ENCODE data around the gene TTYH2.
"Not testable (repeated sequence)": the region's sequence is repeated elsewhere in the genome, so short reads cannot be mapped to it uniquely, and the experiment has no call there.

TTYH2 gene

DNA sequence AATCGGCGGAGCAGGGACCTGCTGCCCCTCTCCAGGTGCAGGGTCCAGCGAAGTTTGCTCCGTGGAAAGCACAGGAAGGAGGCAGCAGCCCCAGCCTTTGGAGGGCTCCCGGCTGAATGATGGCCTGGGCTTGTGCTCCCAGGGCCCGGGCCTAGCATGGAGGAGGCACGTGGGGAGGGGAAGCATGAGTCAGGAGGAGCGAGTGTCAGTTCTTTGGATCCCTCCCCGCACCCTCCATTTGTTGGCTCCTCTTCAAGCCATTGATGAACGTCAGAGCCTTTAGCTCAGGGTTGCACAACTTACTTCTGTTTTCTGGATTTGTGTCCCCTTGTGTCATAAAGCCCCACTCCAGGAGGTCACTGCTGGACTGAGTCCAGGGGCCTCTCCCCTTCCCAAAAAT is 25.8 kb downstream of the TTYH2 start:
- DNase-seq, result no peak

DNA sequence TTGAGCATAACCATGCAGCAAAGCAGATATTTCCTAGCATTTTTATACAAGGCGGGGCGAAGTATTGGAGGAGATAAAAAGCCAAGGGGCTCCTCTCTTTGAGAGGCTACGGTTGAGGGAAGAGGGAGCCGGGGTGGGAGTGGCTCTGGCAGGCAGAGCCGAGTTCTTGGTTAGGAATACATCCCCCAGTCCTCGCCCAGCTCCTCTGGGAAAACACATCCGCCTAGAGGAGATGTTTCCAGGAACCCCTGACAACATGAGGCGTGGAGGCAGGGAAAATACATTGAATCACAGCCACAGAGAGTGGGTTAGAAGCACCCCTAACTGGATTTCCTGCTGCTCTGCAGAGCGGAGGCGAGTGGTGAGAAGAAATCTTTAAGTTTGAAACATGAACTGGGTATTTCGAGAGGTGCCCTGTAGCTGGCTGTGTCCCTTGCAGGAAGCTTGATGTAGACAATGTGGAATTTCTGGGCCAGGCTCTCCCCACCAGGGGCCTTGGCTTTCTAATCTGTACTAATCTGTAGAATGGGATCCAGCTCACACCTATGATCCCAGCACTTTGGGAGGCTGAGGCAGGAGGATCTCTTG is 27.3 kb downstream of the TTYH2 start:
- no peak for DNase-seq

DNA sequence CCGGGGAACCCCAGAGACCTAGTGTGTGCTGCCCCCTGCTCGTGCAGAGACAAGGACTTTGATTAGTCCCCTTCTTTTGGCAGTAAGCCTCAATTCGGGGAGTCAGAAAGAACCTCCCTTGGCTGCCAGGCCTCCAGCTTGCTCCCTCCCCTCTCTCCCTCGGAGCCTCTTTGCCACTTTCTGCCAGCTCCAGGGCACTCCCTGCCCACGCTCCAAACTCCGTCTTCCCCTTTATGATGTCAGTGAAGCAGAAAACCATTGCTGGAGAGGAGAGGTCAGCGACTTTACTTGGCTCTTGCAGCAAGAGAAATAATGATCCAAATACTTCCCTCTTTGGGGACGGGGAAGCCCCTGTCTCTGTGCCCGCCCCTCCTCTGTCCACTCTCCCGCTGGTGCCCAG is 28.1 kb downstream of the TTYH2 start:
- DNase-seq, result no peak

DNA sequence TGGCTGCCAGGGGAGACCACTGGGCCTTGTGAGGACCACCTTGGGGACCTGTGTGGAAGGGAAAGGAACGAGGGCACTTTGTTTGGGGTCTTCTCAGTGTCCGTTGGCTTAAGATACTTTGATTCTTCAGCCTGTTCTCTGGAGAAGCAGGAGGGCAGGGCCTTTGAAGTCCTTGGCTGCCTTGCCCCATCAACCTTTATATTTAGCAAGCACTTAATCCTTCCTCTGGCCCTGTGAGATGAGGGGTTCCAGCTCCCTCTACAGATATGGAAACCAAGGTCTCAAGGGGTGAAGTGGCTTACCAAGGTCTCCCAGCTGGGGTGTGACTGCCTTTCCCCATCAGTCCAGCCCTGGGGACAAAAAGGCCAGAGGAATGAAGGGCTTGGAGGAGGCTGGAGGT is 28.5 kb downstream of the TTYH2 start:
- DNase-seq, result no peak

DNA sequence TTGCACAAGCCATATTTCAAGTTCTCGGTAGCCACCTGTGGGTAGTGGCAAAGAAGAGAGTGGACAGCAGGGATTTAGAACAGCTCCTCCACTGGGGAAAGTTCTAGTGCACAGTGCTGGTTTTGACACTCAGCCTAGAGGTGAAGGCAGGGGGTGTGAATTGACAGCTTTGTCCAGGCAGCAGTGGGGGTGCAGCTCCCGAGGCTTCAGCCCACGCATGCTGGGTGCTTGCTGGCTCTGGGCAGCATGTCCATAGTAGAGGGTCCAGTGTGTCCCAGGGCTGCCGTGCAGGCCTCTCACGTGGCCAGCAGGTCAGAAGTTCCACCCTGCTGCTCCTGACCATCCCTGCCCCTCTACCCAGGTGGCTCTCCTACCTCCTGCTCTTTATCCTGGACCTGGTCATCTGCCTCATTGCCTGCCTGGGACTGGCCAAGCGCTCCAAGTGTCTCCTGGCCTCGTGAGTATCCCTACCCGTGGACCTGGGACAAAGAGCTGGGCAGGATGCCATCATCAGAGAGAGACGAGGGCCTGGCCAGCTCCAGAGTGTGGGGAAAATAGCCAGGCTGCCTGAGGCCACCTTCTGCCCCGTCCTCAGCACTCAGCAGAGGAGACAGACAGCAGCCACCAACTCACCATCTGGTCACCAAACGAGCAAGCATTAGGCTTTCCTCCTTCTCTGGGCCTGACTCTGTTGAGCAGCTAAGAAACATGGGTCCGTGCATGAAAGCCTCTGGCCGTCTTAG is 29.8 kb downstream of the TTYH2 start:
- DNase-seq, result no peak

DNA sequence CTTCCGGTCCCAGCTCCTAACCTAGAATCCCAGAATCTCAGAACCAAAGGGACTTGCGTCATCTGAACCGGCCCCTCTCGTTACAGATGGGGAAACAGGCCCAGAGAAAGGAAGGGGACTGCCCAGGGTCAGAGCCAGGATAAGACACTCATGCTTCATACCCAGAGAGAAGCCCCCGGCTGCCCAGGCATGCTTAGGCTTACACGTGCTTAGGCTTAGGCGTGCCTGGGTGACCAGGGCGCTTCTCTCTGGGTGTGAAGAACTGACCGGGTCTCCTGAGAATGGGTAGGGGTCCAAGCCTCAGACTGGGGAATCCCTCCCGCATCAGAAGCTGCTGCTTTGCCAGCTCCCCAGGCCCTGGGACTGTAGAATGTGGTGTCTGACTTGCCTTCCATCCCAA is 30.8 kb downstream of the TTYH2 start:
- no peak for DNase-seq

DNA sequence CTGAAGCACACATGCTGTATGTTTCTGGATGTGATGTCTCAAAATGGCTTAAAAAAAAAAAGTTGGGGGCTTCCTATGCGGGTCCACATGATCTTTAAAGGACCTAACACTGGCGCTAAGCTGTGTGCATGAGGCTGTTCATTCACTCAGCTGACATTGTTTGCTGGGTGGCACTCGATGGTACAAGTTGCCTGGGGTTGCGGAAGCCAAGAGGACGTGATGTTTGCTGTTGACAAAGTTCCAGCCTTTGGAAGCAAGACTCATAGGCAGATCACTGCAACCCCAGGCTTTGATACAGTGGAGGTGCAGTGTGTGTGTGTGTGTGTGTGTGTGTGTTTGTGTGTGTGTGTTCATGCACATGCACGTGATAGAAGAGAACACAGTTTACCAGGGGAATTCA is 31.2 kb downstream of the TTYH2 start:
- DNase-seq, result no peak

DNA sequence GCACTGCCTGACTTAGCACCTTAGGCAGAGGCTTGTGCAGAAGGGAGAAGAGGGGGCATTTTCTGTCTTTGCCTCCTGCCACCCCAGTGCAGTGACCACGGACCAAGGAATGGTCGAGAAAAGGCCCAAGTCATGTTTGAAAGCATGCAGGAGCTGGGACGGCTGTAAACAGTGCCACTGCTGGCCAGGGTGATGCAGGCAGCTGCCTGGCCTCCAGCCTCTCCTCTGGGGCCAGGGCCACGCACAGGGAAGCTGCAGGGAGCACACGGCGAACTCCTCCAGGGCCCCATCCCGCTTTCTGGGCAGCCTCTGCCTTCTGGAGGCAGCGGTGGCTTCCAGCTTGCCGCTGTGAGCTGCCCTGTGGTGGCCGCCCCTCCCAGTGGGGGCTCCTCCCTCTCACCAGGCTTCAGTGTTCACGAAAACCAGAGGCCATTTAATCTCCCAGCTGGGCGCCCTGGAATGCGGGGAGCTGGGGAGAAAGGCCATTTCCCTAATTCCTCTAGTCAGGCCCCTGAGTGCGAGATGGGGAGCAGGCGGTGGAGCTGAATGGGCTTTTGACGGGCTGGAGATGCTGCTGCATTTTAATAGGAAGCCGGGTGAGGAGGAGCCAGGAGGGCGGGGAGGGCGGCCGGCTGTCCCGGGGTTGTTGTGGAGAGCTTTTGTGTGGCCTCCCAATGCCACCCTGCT is 31.9 kb downstream of the TTYH2 start:
- DNase-seq, result no peak

DNA sequence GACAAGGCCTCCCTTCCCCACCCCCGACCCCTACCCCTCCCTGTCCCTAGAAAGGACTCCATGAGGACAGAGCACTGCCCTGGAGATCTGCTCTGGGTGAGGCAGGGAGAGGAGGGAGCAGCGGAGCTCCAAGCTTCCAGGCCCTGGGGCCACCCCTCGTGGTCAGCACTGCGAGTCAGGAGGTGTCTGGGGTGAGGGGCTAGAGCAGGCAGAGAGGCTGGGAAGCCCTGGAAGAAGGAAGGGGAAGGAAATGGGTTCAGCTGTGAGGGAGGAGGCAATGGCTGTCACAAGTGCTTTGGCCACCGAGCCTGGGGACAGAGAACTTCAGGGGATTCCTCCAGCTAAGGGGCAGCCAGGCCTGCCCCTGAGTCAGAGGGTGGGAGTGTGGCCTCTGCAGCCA is 32.5 kb downstream of the TTYH2 start:
- no peak for DNase-seq

DNA sequence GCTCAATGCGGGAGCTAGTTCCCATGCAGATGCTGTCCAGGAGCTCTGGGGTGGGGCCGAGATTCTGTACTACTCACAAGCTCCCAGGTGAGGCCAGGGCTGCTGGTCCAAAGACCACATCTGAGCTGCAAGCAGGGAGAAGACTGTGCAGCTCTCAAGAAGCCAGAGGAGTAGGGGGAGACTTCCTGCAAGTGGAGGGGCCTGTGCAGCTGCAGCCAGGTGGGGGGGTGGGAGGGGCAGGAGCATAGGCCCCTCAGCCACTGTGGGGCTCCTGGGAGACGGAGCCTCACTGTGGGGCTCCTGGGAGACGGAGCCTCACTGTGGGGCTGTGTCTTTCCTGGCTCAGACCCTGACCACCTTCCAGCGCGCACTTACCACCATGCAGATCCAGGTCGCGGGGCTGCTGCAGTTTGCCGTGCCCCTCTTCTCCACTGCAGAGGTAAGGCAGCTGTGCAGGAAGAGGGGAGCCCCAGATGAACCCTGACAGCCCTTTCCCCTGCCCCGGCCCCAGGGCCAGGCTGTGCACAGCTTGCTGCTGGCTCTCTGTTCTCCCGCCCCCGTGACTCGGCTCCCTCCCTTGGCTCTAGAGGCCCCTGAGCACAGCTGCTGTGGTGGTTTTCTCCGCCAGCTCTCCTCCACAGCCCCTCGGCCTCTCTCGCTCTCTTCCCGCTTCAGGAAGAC is 36.4 kb downstream of the TTYH2 start:
- DNase-seq, result no peak

DNA sequence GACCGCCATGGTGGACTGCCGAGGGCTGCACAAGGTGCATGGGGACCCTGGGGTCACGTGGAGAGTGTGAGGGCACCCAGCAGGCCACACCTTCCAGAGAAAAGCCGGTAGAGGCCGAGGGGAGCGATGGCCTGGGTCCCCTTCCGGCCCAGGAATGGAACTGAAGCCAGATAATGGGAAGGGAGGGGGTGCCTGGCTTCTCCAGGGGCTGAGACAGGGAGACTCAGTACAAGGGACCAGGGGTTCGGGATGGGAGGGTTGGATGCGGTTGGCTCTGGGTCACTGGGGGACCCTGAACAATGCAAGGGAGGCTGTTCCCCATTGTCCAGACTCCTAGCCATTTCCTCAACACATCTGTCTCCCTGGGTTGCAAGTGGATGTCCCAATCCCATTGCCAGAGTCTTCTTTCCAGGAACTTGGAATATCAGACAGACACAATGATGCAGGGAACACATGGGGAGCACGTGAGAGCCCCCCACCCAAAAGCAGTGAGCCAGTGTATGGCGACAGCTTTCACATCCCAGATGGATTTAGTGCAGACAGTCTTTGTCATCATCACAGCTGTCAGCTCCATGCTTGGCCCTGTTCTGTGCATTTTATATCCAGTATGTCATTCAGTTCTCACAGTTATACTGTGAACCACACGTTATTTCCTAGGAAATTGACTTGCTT is 37.1 kb downstream of the TTYH2 start:
- DNase-seq, result no peak

DNA sequence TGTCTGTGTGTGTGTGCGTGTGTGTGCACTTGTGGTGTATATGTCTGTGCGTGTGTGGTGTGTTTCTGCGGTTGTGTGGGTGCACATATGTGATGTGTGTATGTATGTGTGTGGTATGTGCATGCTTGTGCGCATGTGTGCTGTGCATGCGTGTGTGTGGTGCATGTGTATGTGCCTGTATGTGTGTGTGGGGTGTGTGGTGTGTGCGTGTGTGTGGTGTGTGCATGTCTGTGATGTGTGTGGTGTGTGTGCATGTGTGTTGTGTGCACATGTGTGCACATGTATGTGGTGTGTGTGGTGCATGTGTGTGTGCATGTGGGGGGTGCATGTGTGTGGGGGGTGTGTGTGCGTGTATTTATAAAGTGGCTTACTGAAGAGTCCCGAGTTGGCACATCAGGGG is 37.7 kb downstream of the TTYH2 start:
- no peak for DNase-seq

DNA sequence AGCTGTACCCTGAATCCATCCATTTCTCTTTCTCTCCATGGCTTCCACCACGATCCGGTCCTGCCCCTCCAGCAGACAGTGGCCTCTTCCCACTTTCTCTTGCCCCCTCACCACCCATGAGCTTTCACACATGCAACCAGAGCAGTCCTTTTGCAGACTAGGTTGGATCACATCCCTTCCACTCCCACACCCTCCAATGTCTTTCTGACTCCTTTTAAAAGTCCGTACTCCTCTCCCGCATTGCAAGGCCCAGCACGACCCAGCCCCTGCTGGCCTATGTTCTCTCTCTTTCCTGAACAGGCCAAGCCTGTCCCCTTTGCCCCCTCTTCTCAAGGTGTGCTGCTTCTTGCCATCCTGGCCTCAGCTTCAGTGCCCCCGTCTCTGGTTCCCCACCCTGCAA is 38.2 kb downstream of the TTYH2 start:
- no peak for DNase-seq

DNA sequence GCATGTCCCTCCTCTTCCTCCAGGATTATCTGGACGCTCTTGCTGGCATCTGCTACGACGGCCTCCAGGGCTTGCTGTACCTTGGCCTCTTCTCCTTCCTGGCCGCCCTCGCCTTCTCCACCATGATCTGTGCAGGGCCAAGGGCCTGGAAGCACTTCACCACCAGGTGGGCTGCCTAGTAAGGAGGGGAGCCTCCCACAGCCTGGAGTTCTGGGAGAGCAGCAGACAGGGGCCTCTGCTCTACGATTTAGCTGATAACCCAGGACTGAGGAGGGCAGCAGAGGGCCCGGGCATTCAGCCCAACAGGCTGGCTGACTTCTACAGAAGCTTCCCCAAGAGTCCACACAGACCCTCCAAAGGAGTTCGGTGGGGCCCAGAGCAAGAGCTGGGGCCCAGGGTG is 38.8 kb downstream of the TTYH2 start:
- DNase-seq, result no peak

DNA sequence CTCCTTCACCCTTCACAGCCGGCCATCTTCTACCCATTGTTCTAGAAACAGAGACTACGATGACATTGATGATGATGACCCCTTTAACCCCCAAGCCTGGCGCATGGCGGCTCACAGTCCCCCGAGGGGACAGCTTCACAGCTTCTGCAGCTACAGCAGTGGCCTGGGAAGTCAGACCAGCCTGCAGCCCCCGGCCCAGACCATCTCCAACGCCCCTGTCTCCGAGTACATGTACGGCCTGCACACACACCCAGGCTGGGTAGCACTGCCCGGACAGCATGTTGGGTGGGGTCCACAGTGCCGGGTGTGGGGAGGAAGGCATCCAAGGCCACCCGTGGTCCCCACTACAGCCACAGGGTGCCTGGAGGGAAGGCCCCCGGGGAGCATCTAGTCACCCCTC is 39.7 kb downstream of the TTYH2 start:
- DNase-seq, result no peak

DNA sequence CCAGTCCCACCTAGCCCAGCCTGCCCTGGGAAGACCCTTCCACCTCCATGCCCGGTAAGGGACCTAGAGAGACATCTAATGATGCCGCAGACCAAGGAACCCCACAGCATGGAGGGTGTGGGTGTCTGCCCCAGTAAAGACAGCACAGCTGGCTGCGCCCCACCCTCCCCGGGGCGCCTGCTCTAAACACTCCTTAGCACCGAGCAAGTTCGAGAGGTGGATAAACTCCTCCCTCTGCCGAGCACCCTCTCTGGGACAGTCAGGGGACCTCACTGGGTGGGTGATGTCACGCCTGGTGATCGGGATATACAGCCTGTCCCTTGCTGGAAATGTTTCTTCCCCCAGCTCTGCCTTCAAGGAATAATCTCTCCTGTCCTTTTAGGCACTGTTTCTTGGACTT is 43.9 kb downstream of the TTYH2 start:
- no peak for DNase-seq

DNA sequence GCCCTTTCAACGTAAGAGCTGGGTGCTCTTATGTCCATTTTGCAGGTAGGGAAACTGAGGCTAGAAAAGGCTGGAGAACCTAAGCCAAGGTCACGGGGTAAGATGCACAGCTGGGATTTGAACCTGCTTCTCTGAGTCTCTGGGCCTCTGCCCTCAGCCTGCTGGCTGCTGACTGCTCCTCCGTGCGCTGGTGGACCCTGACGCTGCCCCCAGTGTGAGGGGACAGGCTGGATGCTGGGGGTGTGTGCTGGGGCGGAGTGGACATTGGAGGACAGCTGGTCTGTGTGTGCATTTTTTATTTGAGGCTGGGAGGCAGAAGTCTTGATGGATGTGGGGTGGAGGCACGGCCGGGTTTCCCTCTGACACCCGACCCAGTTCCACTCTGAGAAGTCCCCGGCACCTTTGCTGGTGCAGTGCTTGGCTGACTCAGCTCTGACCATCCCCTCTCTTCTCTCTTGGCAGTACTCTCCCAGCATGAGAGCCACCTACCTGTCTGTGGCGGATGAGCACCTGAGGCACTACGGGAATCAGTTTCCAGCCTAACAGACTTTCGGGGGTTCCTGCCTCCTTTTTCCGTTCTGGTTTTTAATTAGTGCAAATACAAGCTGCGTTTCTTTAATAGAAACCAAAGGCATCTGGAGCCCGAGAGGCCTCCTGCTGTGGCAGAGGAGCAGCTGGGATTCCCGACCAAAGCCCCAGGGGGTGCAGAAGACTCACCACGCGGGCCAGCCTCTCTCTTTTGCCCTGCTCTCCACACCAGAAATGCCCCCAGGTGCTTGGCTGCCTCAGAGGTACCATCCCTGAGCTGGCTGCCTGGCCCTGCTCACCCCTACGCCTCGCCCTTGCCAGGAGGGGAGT is 46.5 kb downstream of the TTYH2 start:
- peak; percentile 66 to 87 for DNase-seq

DNA sequence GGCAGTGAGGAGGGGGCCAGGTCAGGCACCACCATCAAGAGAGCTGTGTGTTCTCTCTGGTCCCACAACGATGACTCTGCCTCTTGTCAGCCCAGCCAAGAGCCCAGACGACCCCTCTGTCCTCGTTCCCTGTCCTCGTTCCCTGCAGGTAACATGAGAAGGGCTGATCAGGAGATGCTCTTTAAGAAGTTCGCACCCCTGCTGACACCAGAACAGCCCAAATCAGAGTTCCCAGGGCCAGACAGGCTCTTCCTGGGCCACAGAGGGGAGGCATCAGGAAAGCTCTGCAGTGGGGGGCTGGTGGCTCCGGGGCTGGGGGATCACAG is 47.1 kb downstream of the TTYH2 start:
- DNase-seq, result peak in 1 of 2 experiments; percentile 50

DNA sequence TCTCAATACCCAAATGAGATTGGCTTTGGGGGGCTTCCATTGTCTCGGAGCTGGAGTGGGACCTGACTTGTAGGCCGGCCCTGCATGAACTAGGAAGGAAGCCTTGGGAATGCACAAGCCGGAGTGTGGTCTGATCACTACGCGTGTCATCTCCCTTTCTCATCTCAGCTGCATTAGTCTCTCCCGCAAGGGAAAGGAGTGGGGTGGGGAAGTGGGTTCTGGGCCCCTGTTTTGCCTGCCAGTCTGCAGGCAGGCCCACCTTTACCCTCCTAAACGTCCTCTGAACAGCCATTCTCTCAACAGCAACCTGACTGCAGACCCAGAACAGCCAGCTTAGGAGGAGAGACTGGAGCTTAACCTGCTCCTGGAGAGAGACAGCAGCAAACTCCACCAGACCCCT is 49.2 kb downstream of the TTYH2 start:
- no peak for DNase-seq

DNA sequence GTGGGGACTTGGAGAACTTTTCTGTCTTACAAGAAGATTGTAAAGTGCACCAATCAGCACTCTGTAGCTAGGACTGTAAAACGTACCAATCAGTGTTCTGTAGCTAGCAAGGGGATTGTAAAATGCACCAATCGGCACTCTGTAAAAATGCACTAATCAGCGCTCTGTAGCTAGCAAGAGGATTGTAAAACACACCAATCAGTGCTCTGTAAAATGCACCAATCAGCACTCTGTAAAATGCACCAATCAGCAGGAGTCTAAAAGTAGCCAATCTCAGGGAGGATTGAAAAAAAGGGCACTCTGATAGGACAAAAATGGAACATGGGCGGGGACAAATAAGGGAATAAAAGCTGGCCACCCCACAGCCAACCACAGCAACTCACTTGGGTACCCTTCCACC is 53.7 kb downstream of the TTYH2 start:
- not testable (repeated sequence) for DNase-seq

DNA sequence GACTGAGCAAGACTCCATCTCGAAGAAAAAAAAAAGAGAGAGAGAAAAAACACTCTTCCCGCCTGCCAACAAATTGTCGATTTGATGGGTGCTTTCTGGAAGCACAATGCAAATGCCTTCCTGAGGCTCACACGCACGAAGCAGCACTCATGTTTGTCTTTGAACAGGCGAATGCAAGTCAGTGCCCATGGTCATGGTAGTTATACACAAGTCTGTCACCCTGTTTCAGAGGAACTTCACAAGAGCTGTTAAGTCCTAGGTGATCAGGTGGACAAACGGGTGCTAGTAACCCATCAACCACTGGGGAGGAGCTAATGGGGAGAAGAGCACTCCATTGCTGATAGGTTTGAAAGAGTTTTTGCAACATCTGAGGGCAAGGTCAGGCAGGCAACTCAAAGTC is 54.2 kb downstream of the TTYH2 start:
- DNase-seq, result no peak

DNA sequence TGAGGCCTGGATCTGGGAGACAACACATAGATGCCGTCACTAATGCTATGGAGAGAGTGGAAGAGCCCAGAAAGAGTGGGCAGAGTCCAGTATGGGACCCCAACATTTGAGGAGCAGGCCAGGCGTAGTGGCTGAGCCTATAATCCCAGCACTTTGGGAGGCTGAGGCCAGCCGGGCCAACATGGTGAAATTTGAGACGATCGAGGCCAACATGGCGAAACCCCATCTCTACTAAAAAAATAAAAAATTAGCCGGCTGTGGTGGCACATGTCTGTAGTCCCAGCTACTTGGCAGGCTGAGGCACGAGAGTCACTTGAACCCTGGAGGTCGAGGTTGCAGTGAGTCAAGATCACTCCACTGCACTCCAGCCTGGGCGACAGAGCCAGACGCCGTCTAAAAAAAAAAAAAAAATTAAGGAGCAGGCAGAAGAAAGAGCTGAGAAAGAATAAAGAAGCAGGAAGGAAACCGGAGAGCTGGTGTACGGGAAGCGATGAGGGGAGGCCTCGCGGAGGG is 54.7 kb downstream of the TTYH2 start:
- DNase-seq, result no peak
